Iris pigment epithelial cell (primary cell): Measurements from ENCODE around the gene RAB3GAP2.
A peak's percentile ranks its signal among the peaks of the same experiment; 100 is the strongest.
"Not testable (repeated sequence)": the region's sequence is repeated elsewhere in the genome, so short reads cannot be mapped to it uniquely, and the experiment has no call there.

Source experiments
- DNase-seq: peaks from one replicate; pipeline ENCODE4 v3.0.0-alpha.2; 2011; ENCODE audit warnings: low read depth

The RAB3GAP2 gene

DNA sequence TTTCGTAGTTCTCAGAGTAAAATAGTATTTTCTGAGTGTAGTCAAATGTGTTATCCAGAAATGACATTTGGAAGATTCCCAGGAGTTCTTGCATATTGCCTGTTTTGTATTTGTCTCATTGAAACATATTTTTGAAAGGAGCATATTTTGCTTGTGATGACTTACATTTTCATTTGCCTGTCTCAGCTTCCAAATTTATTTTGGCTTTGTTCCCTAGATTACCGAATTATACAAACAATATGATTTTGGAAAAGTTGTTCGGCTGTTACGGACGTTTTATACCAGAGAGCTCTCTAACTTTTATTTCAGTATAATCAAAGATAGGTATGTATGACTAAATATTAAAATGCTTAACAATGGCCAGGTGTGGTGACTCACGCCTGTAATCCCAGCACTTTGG, 132.3 kb downstream of the RAB3GAP2 start:
- no peak for DNase-seq

DNA sequence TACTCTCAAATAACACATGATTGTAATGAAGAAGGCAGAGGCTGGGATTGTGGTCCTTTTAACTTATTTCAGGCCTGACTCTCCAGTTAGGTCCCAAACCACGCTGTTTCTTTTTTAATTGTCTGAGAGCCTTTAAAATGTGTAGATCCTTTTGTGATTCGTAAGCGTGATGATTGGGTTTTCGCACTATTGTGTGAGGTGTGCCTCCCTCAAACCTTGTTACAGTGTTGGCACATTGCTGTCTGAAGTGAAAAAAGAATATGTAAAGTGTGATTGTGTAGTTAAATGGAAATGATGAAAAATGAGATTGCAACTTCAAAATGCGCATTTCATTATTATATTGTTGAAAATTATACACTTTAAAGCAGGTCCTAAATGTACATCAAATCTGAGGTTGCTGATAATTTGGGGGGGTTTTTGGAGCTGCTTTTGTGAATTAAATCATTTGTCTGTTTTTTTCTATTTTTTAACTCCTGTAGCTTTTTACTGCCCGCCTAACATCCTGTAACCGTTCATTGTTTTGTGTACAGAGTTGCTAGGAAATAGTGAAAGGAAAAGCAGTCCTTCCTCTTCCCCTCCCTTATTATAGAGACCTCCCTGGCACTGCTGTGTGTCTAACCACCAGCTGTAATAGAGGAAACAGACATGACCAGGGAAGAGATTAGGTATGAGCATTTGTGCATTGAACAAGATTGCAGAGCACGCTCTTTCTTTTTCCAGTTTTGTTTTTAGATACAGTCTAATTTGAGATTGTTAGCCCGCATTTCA, 135.1 kb downstream of the RAB3GAP2 start:
- DNase-seq, result no peak

DNA sequence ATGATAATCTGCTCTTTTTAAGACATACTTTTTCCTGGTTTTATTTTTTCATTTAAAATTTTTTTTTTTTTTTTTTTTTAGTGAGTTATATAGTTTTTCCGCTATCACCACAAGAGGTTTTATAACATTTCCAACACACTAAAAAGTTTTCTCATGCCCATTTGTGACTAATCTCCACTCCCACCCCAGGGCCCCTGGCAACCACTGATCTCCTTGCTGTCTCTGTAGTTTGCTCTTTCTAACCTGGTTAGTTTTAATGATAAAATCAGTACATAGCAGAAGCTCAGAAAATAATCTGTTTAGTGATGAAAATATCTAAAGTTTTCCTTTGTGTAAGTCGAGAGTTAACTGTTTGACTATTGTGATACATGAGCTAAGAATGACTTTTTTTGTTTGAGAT, 136.5 kb downstream of the RAB3GAP2 start:
- no peak for DNase-seq

DNA sequence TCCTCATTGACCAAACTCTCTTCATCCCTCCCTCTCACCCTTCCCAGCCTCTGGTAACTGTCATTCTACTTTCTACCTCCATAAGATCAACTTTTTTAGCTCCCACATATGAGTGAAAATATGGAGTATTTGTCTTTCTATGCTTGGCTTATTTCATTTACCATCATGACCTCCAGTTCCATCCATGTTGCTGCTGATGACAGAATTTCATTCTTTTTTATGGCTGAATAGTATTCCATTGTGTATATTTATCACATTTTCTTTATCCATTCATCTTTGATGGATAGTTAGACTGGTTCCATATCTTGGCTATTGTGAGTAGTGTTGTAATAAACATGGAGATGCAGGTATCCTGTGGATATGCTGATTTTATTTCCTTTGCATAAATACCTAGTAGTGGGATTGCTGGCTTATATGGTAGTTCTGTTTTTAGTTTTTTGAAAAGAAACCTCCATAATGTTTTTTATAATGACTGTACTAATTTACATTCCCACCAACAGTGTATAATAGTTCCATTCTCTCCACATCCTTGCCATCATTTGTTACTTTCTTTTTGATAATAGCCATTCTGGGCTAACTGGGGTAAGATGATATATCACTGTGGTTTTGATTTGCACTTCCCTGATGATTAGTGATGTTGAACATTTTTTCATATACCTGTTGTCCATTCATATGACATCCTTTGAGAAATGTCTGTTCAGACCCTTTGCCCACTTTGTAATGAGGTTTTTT, 142.6 kb downstream of the RAB3GAP2 start:
- DNase-seq, result no peak

DNA sequence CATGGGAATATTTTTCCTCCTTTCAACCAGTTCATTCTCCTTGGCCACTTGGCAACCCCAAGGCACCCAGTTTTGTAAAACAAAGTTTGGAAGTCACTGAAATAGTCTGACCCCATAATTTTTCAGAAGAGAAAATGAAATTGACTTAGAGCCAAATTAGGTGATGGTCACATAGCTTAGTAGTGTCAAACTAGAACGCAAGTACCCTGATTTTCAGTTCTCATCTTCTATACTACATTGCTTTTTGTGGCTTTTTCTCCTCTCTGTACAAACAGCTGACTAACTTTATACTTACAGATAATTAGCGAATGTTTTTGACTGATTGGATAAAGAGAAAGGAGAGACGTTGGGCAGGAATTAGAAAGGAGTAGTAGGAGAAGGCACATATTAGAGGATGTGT, 145.2 kb downstream of the RAB3GAP2 start:
- no peak for DNase-seq

DNA sequence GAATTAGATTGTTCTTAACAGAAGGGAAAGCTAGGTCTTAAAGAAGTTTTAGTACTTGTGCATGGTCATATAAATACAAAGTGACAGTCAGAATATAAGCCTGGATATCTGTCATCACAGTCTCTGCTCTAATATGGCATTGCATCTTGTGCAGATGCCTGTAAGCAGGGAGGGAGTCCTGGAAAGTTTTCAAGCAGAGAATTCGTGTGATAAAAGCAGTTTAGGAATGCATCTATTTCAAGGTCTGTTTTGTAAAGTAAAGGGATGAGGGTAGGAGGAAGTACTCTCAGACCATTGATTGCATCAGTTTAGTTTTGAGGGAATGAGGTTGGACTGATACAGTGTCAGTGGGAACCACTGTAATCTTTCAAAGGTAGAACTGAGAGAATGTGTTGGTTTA, 147.7 kb downstream of the RAB3GAP2 start:
- DNase-seq, result peak; percentile 60

DNA sequence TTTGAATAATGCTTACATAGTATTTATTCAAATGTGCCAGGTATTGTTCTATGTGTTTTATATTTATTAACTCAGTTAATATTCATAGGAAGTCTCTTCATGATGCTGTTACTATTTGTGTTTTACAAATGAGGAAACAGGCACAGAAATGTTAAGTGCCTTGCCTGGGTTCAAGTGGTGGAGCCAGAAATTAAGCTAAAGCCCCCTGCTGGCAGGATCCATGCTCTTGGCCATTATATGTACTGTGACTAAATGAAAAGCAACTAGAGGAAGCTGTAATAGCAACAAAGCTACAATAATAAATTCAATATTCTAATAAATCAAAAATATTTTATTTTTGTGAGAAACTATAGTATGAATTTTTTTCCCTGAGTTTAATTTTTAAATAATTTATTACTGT, 148.4 kb downstream of the RAB3GAP2 start:
- DNase-seq, result no peak

DNA sequence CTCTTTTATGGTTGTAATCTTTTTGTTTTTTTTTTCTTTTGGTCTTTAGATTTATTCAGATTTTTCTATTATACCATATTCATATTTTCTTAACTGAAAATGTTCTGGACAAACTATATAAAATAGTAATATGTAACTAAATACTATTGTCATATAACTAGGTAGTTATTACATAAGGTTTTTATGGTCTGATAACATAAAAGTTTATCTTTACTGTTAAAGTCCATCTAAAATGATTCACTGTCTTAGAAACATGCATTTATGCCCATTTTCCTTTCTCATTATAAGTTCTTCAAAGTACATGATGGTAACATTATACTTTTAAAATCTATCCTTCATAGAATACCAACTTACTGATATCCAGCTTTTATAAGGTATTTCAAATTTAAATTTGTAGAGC, 149.2 kb downstream of the RAB3GAP2 start:
- no peak for DNase-seq

DNA sequence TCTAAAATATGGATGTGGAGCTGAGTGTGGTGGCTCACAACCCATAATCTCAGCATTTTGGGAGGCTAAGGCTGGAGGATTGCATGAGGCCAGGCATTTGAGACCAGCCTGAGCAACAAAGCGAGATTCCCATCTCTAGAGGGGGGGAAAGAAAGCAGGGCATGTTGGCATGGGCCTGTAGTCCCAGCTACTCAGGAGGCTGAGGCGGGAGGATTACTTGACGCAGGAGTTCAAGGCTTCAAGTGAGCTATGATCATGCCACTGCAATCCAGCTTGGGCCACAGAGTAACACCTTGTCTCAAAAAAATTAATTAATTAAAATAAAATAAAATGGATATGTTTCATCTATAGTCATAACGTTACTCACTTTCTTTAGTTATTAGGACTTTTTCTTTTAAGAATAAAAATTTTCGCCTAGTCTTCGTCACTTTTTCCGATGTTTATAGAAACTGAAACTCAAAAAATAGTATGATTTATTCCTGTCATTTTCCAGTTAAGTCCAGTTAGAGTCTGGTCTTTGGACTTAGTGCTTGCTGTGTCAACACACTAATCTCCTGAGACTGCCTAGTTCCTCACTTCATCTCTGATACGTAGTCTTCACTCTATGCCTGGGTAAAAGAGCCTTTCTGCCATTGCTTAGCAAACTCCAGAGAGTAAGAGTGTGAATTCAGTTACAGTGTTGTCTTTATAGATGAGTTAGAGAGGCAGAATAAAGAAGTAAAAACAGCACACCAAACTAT, 150.3 kb downstream of the RAB3GAP2 start:
- no peak for DNase-seq

DNA sequence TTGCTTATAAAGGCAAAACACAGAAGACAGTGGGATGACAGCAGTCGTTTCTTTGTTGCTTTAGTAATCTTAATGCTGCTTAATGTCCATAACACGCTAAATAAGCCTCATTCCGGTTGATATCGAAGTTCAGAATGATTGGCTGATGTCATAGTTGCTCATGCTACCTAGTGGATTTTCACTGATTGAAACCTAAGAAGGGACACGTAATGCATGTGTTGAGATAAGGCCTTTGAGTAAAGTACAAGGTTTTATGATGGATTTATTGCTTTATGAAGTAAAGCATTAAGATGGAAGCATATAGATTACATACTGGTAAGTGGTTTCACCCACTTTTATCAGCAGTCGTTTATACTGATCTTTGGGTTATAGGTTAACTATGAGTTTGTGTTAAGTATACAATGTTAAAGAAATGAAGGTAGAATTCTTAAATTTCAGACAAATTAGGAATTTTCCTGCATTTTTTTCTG, 153.2 kb downstream of the RAB3GAP2 start:
- DNase-seq, result peak; percentile 60

DNA sequence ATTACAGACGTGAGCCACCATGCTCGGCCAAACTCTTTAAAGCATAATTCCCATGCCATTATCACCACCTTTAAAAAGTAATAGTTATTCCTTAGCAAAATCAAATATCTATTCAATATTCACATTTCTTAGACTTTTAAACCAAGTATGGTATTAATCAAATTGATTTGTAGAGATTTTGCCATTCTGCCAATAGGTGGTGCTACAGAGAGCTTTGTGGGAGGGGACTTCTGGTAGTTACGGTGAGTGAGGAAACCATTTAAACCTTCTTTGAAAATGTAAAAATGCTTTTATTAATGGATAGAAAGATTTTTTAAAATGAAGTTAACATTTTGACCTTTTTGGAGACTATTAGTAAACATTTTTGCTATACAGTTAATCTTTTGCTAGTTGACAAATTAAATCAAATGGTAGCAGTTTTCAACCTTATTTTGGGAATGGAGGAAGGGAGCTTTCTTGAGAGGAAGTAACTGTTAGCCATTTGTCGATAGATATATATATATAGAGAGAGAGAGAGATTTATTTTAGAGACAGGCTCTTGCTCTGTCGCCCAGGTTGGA, 159.0 kb downstream of the RAB3GAP2 start:
- DNase-seq, result peak; percentile 51

DNA sequence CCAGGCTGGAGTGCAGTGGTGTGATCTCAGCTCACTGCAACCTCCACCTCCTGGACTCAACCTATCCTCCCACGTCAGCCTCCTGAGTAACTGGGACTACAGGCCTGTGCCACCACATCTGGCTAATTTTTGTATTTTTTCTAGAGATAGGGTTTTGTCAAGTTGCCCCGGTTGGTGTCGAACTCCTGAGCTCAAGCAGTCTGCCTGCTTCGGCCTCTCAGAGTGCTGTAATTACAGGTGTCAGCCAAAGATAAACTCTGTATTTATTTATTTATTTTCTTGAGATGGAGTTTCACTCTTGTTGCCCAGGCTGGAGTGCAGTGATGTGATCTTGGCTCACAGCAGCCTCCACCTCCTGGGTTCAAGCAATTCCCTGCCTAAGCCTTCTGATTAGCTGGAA, 159.7 kb downstream of the RAB3GAP2 start:
- DNase-seq, result not testable (repeated sequence)

DNA sequence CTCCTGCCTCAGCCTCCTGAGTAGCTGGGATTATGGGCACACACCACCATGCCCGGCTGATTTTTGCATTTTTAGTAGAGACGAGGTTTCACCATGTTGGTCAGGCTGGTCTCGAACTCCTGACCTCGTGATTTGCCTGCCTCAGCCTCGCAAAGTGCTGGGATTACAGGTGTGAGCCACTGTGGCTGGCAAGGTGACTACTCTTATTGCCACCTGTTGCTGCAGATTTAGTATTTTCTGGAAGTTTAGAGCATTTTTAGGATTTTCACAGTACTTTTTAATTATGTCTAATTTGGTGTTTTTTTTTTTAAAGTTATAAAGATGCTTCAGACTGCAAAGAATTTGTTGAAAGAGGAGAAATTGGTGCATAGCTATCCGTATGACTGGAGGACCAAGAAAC, 161.8 kb downstream of the RAB3GAP2 start:
- not testable (repeated sequence) for DNase-seq

DNA sequence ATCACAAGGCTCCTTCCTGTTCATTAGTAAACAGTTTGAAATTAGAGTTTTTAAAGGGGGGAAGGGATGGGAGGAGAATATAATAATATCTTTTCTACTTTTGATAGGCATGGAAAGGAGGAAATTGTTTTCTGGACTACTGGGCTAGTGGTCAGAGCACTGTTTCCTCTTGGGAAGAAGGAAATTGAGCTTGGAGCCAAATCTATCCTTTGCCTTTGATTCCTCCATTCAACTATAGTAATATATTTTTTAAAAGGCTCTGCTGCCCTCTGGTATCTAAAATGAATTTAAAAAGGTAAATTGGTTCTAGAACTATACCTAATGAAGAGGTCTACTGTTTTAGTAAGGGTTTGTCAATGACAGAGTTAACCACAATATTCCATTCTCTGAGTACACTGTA, 172.4 kb downstream of the RAB3GAP2 start:
- no peak for DNase-seq
